ENCODE measurements around the gene MT1M. TPM values are rescaled to one million over a fixed set of nuclear protein-coding genes. Genes with fewer than 3 reads are reported as not detected.

Gene MT1M
- total RNA-seq, 1 experiment from 2014 or later, result 1.4 TPM

DNA sequence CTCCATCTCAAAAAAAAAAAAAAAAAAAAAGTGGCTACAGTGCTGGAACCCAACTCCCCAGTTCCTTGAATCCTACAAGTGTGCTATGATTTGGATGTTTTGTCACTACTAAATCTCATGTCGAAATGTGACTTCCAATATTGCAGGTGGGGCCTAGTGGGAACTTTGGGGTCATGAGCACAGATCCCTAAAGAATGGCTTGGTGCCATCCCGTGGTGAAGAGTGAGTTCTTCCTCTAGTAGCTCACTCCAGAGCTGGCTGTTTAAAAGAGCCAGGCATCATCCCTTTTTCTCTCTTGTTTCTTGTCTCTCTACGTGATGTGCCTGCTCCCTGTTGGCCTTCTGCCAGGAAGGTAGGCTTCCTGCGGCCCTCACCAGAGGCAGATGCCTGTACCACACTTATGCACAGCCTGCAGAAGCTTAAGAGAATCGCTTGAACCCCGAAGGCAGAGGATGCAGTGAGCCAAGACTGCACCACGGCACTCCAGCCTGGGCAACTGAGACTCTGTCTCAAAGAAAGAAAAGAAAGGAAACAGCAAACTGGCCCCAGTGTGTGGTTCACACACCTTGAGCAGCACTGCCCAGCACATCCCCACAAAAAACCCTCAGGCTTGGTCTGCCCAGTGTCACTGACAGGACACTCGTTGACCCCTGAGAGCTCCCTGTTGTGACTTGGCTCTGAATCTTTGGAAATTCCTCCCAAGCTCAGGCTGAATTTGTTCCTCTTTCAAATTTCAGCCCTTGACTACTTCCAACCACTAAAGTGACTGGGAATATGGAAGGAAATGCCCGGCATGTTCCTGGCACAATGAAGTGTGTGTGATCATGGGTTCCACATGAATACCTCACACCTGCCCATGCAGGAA, 3.7 kb upstream of the MT1M start:
- peak; percentile 48 for DNase-seq (ENCODE audit: low read depth)

DNA sequence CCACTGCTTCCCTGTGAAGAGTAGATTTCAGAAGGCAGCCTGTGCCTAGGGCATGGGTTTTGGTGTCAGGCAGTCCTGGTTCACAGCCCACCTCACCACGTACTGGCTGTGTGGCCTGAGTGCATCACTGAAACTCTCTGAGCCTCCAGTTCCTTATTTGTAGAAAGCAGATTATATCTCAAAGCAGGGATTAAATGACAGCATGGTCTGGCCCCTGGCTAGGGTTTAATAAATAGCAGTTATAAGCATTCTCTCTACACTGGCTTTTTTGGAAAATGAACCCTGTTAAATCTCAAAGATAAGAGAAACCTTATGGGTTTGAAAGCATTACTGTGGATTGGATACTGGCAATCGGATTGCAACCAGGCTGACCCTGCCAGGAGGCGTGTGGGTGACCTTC, 2.9 kb upstream of the MT1M start:
- DNase-seq (ENCODE audit: low read depth), result no peak

DNA sequence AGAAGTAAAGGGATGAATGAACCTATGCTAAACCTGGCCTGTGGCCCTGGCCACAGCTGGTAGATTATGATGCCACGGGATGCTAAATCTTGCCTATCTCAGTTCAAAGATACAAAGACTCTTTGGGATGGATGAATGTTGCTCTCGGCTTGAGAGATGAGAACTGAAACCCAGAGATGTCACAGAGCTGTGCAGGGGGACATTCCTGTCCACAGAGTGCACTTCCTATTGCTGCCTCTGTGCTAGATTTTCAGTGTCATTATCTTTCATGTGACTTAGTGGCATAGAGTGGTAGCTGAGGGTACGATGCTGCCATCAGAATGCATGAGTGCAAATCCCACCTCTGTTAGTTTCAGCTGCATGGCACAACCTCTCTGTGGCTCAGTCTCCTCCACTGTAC, 2.3 kb upstream of the MT1M start:
- DNase-seq (ENCODE audit: low read depth), result no peak

DNA sequence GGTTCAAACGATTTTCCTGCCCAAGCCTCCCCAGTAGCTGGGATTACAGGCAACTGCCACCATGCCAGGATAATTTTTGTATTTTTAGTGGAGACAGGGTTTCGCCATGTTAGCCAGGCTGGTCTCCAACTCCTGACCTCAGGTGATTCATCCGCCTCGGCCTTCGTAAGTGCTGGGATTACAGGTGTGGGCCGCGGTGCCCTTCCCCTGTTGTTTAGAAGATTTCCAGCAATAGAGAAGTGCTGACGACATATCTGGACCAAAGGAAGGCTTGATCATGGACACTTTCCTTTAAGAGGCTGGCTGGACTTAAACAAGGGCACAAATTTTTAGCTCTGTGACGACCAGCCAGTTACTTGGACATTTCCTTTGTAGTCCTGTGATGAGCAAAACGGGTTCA, 1.3 kb upstream of the MT1M start:
- DNase-seq (ENCODE audit: low read depth), result no peak

DNA sequence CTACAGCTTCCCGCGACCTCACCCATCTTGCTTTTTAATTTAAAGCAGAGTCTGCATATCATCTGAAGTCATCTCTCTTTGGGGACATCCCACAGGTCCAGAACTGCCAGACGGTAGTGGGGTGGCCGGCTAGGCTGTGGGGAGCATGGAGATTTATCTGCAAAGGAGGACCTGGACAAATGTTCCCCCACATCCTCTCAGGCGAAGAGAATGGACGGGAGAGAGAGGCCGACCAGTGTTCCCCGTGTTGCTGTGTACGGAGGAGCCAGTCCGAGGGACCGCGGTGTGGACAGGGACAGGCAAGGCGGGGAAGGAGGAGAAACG, 665 bp upstream of the MT1M start:
- no peak for DNase-seq (ENCODE audit: low read depth)

DNA sequence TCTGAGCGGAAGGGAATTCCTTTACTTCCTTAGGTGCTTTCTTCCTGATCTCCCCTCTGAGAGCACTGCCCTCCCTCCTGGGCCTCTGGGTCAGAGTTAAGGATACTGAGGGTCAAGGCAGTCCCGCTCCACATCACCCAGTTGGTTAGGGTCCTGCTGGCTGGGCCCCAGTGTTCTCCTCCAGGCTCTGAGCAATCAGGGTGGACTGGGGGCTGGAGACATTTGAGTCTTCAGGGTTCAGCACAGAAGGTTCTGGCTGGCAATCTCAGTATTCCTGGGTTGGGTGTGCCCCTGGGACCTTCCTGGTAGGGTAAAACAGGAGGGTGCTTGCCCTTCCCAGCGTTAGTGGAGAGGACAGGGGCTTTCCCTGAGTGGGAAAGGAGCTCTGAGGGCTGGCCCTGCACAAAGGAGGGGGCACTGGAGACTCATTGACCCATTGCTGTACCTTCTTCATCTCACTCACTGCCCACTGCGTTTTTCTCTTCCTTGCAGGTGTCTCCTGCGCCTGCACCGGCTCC, 448 bp downstream of the MT1M start:
- no peak for DNase-seq (ENCODE audit: low read depth)

DNA sequence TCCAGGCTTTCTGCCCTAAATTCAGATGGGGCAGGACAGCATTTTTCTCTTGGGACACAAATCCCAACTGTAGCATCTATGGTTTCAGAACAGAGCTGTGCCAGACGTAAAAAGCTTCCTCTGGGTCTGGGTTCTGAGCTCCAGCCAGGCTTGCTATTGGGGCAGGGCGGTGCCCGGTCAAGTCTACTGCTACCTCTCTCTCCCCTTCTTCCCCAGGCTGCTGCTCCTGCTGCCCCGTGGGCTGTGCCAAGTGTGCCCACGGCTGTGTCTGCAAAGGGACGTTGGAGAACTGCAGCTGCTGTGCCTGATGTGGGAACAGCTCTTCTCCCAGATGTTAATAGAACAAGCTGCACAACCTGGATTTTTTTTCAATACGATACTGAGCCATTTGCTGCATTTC, 1.1 kb downstream of the MT1M start:
- no peak for DNase-seq (ENCODE audit: low read depth)

DNA sequence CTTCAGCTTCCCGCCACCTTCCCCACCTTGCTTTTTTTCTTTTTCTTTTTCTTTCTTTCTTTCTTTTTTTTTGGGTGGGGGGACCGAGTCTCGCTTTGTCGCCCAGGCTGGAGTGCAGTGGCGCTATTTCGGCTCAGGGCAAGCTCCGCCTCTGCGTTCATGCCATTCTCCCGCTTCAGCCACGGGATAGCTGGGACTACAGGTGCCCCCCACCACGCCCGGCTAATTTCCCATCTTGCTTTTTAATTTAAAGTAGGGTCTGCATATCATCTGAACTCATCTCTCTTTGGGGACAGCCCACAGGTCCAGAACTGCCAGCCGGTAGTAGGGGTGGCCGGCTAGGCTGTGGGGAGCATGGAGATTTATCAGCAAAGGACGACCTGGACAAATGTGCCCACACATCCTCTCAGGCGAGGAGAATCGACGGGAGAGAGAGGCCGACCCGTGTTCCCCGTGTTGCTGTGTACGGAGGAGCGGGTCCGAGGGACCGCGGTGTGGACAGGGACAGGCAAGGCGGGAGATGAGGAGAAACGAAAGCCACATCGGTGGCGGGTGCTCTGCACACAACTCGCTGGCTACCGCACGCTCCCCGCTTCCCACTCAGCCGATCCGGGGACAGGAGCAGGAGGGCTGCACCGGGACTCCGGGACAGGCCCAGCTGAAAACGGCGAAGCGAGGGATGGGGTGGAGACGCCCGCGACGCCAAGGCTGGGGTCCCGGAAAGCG, 2.4 kb downstream of the MT1M start:
- DNase-seq (ENCODE audit: low read depth), result no peak

DNA sequence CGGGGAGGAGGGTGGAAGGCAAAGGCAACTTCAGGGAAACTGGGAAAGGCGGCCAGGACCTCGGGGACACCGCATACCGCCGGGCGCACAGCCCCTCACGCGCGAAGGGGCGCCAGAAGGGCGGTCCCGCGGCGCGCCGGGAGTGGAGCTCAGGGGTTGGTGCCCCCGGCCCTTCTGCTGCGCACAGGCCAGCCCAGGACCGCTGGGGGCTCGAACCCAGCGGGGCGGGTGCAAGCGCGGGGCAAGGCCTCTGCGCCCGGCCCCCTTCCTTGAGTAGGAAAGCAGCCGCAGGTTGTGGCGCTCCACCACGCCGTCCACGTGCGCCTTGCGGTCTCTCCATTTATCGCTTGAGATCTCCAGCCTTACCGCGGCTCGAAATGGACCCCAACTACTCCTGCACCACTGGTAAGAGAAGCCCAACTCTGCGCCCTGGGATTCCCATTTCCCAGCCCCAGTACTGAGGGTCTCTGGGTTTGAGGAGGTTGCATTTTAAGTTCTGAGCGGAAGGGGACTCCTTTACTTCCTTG, 3.0 kb downstream of the MT1M start:
- DNase-seq (ENCODE audit: low read depth), result no peak

DNA sequence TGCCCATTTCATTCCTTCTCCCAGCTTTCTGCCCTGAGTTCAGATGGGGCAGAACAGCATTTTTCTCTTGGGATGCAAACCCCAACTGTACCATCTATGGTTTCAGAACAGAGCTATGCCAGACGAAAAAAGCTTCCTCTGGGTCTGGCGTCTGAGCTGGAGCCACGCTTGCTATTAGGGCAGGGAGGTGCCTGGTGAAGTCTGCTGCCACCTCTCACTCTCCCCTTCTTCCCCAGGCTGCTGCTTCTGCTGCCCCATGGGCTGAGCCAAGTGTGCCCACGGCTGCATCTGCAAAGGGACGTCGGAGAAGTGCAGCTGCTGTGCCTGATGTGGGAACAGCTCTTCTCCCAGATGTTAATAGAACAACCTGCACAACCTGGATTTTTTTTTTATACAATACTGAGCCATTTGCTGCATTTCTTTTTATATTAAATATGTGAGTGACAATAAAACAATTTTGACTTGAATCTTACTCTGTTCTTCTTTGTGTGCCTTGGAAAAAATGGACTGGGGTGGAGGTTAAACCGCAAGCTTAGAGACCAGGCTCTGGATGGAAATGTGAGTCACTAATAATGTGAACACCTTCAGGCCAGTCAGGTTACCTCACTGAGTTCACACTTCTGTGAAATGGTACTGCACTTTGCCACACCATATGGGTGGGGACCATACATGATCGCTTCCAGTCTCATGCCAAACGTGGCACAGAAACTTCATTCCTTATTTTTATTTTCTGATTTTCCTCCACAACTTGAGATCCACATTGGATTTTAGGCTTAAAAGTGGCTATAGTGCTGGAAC, 4.4 kb downstream of the MT1M start:
- DNase-seq (ENCODE audit: low read depth), result peak; percentile 34

DNA sequence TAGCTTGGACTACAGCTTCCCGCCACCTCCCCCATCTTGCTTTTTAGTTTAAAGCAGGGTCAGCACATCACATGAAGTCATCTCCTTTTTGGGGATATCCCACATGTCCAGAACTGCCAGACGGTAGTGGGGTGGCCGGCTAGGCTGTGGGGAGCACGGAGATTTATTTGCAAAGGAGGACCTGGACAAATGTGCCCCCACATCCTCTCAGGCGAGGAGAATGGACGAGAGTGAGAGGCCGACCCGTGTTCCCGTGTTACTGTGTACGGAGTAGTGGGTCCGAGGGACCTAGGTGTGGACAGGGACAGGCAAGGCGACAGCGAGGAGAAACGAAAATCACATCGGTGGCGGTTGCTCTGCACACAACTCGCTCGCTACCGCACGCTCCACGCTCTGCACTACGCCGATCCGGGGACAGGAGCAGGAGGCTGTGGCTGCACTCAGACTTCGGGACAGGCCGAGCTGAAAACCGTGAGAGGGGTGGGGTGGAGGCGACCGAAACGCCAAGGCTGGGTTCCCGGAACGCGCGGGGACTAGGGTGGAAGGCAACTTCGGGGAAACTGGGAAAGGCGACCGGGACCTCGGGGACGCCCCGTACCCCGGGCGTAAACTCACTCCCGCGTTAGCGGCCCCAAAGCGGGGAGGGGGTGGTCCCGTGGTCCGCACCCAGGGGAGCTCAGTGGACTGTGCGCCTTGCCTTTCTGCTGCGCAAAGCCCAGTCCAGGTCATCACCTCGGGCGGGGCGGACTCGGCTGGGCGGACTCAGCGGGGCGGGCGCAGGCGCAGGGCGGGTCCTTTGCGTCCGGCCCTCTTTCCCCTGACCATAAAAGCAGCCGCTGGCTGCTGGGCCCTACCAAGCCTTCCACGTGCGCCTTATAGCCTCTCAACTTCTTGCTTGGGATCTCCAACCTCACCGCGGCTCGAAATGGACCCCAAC, 5.6 kb downstream of the MT1M start, which contains the start of gene MT1A:
MT1A (plus strand) TSS at position 853 of the 937 bp plus-strand sequence; CDS start at position 926, 73 bp downstream.
- DNase-seq (ENCODE audit: low read depth), result peak; percentile 44

DNA sequence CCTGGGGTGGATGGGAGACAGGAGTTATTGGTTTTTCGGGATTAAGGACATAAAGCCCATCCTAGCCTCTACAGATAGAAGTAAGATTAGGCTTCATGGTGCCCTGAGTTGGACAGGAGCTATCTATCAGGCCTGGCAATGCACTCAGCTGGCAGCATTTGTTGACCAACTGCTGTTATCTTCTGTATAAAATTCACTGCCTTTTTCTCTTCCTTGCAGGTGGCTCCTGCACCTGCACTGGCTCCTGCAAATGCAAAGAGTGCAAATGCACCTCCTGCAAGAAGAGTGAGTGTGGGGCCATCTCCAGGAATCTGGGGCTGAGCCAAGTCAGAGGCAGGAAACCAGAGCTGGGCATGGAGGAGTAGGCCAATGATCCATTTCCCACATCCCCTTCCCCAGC, 6.6 kb downstream of the MT1M start:
- no peak for DNase-seq (ENCODE audit: low read depth)

DNA sequence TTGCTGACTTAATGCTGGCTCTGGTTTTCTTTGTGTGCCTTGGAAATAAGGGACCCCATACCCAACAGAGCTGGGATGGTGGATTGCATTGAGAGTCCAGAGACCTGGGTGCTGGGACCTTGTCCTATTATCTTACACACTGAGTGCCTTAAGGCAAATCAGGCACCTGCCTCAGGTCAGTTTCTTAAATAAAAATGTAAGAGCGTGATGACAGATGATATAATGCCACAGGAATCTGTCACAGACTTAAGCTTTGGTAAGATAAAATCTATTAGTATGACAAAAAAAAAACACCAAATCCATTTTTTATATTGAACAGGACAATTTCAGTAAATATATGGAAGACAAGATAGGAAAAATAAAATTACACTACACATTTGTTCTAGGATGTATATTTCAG, 7.6 kb downstream of the MT1M start:
- no peak for DNase-seq (ENCODE audit: low read depth)

DNA sequence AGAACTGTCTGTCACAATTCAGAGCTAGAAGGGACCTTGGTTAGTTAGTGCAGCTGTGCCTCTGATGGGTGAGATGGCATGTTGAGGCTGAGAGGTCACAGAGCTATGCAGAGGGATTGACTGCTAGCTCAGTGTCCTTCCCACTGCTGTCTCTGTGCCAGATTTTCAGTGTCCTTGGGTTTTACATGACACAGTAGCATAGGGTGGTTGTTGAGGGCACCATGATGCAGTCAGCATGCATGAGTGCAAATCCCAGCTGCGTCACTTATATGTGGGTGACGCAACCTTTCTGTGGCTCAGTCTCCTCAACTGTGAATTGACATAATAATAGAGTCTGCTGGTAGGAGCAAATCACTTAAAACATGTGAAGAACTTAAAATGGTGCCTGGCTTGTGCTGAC, 8.7 kb downstream of the MT1M start:
- no peak for DNase-seq (ENCODE audit: low read depth)

DNA sequence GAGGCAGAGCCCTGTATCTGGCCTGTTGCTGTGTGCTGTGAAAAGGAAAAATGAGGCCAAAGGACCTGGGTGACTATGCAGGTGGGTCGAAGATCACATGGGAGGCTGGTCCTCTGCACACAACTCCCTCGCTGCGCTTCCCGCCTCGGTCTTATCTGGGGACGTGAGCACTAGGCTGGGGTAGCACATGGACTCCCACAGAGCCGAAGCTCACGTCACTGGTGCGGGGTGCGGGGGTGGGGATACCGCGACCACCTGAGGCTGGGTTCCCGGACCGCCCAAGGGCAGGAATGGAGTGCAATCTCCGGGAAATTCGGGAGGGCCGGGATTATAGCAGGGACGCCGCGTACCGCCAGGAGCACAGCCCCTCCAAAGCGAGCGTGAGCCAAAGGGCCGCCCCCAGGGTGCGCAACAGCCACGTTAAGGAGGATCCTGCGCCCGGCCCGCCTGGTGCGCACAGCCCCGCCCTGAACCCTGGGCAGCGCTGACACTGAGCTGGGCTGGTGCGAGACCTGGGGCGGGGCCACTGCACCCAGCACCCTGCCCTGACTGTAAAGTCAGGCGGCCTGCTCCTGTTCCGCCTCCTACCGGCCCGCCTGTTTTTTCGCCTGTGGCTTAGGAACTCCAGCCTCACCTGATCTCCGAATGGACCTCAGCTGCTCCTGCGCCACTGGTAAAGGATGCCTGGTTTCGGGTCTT, 10.8 kb downstream of the MT1M start:
- DNase-seq (ENCODE audit: low read depth), result peak; percentile 31

DNA sequence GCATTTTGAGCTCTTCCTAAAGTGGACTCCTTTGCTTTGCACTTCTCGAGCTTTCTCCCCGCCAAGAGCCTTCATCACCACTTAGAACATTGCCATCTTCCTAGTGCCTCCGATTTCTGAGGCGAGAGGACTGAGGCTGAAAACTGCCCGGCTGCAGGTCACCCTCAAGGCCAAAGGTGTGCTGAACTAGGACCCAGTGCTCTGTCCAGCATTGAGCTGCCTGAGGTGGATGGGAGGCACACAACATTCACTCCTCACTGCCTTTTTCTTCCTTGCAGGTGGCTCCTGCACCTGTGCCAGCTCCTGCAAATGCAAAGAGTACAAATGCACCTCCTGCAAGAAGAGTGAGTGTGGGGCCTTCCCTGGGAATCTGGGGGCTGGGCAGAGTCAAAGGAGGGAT, 11.4 kb downstream of the MT1M start:
- DNase-seq (ENCODE audit: low read depth), result no peak

DNA sequence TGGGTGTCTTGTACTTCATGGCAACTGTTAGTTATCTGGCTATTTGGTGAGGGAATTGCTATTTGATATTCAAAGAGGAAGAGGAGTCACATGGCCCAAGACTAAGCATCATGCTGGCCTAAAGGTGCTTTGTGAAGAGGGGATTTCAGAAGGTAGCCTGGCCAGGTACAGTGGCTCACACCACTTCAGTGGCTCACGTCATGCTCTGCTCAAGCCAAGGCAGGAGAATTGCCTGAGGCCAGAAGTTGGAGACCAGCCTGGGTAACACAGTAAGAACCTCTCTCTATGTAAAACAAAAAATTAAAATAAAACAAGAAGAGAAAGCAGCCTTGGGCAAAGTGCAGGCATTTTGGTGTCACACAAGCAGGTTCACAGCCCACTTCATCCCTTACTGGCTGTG, 12.9 kb downstream of the MT1M start:
- DNase-seq (ENCODE audit: low read depth), result no peak

DNA sequence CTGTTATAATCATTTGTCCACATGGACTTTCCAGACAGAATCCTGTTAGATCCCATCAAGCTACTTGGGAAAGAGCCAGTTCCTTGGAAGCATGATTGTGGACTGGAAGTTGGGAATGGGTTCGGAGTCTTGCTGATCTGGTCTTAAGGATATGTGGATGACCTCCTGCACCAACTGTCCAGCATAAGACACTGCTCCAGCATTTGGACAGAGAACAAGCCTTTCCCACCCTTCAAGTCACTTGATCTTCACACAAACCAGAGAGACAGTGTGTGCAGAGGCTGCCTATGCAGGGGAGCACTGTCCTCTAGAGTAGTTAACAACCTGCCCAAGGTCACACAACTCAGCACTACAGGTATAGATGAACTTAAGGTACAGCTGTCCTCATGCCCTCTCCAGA, 13.4 kb downstream of the MT1M start:
- no peak for DNase-seq (ENCODE audit: low read depth)

DNA sequence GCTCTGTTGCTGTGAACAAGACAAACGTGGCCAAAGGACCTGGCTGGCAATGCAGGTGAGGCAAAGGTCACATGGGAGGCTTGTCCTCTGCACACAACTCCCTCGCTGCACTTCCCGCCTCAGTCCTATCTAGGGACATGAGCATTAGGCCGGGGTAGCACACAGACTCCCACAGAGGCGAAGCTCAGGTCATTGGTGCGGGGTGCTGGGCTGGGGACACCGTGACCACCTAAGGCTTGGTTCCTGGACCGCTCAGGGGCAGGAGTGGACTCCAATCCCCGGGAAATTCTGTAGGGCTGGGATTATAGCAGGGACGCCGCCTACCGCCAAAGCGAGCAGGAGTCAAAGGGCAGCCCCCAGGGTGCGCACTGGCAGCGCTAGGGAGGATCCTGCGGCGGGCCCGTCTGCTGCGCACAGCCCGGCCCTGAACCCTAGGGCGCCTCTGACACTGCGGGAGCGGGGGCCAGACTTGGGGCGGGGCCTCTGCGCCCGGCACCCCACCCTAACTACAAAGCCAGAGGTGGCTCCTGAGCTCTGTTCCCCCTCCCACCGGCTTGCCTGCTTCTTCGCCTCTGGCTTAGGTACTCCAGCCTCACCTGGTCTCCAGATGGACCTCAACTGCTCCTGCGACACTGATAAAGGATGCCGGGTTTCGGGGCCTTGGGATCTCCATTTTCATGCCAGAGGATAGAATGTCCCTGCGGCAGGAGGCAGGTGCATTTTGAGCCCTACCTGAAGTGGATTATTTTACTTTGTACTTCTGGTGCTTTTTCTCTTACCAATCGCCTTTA, 15.4 kb downstream of the MT1M start:
- DNase-seq (ENCODE audit: low read depth), result no peak
